IPS DF 4.7 (cell line): ENCODE results near the gene ZFYVE28.

Source experiments
- DNase-seq: peaks from one replicate; pipeline ENCODE4 v3.0.0-alpha.2; 2013; ENCODE audit warnings: low spot score; ENCODE audit errors: extremely low read depth

ZFYVE28 gene

GRCh38 chr4:2261110-2261852, 157.2 kb downstream of the ZFYVE28 start:
- DNase-seq: no peak

- no peak for DNase-seq
Observed at GRCh38 chr4:2260344-2261109, 157.9 kb downstream of the ZFYVE28 start.

- DNase-seq: no peak
Observed at GRCh38 chr4:2259541-2260343, 158.7 kb downstream of the ZFYVE28 start.

GRCh38 chr4:2259036-2259540, 159.4 kb downstream of the ZFYVE28 start:
- no peak for DNase-seq

DNA sequence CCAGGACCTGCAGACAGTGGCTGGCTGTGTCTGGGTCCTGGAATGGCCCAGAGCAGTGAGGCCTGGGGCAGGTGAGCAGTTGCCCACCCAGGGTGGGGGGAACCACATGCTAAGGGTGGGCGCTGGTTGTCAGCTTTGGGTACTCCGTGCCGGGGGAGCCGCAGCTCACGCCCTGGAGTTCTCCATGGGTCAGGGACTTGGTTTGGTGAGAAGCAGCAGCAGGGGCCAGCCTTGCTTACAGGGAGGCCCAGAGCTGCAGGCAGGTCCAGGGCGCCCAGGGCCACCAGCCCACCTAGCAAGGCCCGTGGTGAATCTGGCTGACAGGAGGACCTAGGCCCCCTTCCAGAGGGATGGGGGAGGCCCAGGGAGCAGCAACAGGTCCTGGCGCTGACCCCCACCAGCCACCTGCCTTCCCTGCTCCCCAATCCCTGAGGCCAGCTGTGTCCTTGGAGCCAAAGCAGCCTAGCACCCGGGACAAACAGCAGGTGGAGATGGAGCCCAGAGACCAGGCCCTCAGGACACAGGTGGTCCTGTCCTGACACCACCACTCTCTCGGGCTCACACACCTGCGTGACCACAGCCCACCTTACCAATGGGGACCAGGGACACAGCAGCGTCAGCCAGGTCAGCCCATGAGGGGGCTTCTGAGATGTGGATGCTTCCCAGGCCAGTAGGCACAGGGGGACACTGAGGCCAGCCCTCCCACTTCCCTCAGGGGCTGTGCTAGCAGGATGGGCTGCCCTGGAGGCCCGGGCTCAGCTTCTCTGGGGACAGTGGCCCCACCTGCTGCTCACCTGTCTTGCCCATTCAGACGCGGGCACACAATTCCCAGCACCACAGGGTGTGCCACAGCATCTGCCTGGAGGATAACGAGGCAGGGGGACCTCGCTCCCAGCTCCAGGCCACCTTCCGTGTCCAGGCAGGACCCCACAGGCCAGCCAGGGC, 160.1 kb downstream of the ZFYVE28 start:
- no peak for DNase-seq

- no peak for DNase-seq
Observed at GRCh38 chr4:2257361-2258081, 160.9 kb downstream of the ZFYVE28 start.

GRCh38 chr4:2256781-2257191, 161.7 kb downstream of the ZFYVE28 start:
- no peak for DNase-seq

GRCh38 chr4:2256156-2256731, 162.2 kb downstream of the ZFYVE28 start:
- DNase-seq: no peak

GRCh38 chr4:2255501-2256155, 162.8 kb downstream of the ZFYVE28 start:
- DNase-seq: no peak

GRCh38 chr4:2254665-2255500, 163.6 kb downstream of the ZFYVE28 start:
- no peak for DNase-seq

DNA sequence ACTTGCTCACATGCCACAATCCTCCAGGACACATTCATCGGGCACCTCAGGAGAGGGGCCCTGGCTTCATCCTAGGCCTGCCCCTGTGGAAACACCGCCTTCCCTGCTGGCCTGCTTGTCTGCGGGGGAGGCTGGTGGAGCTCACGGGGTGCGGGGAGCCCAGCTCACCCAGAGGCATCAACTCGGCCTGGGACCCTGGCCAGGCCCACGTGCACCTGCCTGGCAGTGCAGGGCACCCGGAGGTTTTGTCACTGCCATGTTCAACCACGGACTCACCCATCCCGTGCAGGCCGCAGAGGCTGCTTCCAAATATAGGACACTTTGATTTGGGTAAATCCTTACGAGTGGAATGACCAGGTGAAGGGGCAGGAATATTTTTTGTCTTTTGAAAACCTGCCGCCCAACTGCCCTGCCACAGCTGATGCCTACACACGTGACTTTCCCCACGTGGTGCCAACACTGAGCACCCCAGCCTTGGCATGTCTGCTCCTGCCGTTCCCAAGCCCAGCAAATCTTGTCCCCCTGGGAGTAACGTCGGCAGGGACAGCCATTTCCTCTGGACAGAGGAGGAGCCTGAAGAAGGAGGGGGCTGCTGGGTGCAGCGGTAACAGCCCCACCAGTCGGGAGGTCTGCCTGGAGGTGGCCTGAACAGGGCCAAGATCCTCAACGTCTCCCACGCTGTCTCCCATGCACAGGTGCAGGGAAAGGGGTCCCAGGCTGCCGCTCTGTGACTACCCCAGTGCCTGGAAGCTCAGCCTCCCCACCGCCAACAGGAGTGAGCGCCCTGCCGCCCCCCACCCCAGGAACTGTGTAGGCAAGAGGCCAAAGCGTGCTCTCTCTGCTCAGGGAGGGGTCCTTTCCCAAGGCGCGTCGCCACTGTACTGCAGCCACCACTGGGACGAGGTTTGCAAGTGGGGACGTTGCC, 165.0 kb downstream of the ZFYVE28 start:
- DNase-seq: no peak

DNA sequence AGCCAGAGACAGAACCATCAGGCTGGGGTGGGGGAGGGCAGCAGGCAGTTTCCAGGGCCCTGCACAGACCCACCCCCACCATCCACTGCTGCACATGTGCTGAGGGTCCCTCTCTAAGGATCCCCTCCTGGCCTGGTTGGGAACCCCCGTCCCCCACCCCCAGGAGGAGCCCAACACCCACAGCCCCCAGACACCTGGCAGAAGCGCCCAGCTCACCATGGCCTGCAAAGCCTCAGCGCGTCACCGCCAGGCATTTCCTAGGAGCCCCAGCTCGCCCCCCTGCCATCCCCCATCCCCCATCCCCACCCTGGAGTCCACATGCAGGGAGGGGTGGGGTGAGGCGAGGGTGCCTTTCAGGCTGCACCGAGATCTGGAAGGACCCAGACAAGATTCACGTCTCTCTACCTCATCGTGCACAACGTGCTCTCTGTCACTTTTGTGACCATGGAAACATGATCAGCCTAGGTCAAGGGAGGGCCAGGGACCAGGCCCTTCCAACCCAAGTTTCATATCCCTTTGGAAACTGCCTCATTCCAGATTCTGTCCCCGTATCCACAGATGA, 165.8 kb downstream of the ZFYVE28 start:
- DNase-seq: no peak

DNA sequence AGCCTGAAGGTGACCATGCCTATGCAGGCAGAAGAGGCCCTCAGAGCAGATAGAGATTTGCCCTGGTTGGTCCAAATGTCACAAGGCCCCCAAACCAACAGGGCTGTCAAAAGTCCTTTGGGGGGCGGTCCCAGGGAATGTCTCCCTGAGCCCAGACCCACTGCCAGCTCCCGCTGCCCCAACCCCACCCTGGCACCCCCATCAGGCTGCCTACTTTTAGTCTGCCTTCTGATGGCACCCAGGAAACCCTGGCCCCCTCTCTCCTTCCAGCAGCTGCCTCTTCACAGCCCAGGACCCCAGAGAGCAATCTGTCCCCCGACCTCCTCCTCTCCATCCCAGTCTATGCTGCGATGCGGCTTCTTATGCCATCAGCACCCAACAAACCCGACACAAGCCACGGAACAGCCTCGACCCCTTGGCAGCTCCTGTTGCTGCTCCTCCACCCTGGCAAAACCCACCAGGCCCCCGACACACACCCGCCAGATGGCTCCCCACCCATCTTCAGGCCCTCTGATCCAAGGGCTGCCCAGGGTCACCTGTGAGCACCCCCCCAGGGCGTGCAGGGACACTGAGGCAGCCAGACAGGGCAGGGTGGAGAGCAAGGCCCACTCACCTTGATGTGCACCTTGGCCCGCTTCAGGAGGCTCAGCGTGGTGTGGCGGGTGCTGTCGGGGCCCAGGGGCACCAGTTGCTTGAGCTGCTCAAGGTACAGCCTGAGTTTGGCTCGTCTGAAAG, 166.5 kb downstream of the ZFYVE28 start:
- DNase-seq: no peak

DNA sequence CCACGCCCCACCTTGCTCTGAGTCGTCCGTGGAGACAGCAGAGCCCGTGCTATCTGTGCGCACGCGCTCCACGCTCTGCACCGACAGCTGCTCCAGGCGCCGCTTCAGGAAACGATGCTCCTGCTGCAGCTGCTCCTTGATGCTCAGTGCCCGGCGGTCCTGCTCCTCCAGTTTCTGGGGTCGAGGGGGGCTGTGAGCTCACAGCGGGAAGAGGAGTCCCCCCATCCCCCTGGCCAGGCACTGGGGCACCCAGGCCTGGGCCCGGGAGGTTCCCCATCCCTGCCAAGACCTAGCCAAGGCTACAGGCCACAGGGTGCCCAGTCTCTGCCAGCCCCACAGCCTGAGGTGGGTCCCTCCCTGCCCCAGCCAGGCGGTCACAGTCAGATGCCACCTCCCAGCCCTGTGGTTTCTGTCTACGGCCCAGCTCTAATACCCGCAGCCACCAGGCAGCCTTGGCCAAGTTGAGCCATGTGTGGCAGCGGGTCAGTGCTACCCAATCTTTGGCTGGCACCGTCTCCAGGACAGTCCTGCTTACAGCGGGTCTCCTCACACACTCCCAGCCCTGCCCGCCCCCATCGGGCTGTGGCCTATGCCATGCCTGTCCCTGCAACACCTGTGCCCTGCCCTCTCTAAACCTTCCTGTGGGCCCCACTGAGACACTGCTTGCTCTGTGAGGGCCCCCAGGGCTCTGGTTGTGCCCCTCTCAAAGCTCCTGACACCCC, 167.2 kb downstream of the ZFYVE28 start:
- no peak for DNase-seq

DNA sequence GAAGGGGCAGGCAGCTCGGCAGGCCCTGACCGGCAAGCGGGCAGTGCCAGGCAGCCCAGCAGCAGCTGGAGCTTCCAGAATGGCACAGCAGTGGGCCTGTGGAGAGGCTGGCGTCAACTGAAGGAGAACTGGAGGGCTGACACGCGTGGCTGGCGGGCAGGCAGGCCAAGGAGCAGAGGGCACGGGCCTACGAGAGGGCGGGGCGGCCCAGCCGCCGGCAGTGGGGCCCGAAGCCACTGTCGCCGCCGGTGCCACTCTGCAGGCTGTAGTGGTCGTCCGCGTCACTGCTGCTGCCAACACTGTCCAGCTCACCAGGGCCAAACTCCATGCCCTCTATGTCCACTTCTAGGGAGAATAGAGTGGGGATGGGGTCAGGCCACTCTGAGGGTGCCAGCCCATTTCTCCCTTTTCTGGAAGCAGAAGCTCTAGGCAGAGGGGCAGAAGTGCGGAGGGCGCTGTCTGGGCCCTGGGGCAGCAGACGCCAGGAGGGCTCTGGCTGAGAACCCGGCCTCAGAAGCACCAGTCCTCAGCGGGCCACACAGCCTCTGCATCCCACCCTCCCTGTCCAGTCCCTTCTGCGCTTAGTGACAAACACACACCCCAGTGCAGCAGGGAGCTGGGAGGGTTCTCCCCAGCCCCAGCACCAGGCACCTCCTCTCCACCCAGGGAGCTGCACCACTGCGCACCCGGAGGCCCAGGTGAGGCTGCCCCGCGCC, 167.9 kb downstream of the ZFYVE28 start:
- DNase-seq: no peak
